Adipose tissue (tissue), 3 donors: Measurements from ENCODE around the gene SLC16A11. TPM values are rescaled to one million over a fixed set of nuclear protein-coding genes. Genes with fewer than 3 reads are reported as not detected.

Experiments
- H3K27ac ChIP-seq: one replicate; pipeline ENCODE4 v1.5.1; 2013; ENCODE audit warnings: low read depth, low read length
- WGBS, 3 donors: extraction: QIAGEN DNeasy Blood & Tissue Kit; methylation state at CpG; one replicate each; pipeline ENCODE4 v1.1.7; 2013; 5-methylcytosine and 5-hydroxymethylcytosine counted together
- polyA plus RNA-seq, 3 donors: library from polyadenylated mRNA; stranded (reverse); fragments of 200-250 nt; gene quantifications; one replicate each; pipeline ENCODE4 v1.2.3, GENCODE V29; 2013
- donor health status: healthy with polysubstance abuse.
- donor health status: Bipolar disorder and iron deficiency.
- donor health status: healthy.

The SLC16A11 gene
- polyA plus RNA-seq, 3 donors, result 2.2 to 9.7 (median 2.5) TPM

- no peak overlapping the region for H3K27ac ChIP-seq
- 62 to 83% (median 79%) methylated on average over 20 of the region's 20 CpGs for WGBS, 3 donors
Measured at GRCh38 chr17:7016886-7017826, 26.7 kb downstream of the SLC16A11 start.

DNA sequence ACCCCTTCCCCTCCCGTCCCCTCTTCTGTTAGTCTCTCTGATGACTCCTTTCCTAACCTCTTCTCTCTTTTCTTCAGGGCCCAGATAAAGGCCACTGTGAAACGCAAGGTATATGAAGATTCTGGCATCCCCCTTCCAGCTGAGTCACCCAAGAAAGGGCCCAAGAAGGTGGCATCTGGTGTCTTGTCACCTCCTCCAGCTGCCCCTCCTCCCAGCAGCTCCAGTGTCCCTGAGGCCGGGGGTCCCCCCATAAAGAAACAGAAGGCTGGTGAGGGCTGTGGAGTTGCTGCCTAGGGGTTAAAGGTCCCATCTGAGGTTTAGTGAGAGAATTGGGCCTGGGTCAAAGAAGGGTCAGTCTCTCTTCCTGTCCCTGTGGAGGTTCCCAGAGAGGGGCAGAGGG lies 27.5 kb downstream of the SLC16A11 start:
- H3K27ac ChIP-seq, result no peak overlapping the region
- 87 to 91% (median 88%) methylated on average over 3 of the region's 3 CpGs for WGBS, 3 donors

DNA sequence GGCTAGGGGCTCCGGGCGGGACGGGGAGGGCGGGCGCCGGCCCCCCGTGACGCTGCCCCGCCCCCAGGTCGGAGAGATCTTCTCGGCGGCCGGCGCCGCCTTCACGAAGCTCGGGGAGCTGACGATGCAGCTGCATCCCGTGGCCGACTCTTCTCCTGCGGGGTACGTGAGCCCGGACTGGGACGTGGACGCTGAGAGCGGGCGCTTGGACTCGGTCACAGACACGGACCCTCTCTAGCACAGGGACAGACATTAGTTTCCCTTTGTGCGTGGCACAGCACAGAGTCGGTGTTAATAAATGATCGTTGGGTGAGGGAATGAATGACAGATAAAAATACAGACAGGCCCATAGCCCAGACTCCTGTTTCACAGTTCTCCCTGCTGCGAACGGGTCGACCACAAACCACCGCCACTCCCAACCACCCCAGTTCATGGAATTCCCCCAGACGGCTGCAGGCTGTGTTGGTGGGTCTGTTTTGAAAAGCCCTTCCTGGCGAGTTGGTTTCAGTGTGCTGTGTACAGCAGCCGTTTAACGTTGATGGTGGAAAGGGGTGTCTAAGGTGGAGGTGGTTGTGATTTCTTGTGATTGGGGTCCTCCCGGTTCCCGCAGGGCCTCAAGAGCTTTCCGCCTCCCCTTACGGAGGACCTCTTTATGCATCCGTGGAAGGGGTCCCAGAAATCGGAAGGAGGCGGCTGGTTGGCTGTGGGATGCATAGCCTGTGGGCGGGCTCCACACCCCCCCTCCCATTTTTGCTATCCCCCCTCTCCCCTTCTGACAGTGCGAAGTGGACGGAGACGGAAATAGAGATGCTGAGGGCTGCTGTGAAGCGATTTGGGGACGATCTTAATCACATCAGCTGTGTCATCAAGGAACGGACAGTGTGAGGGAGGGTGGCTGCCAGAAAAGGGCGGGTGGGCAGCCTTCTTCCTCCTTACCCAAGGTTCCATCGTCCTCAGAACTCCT lies 28.6 kb downstream of the SLC16A11 start:
- H3K27ac ChIP-seq, result peak overlapping the region; percentile 48
- WGBS, 3 donors, result 8 to 21% (median 8%) methylated on average over 50 to 56 of the region's 56 CpGs

GRCh38 chr17:7014261-7014994 lies 29.5 kb downstream of the SLC16A11 start:
- WGBS, 3 donors, result 0 to 1% (median 1%) methylated on average over 52 to 75 of the region's 75 CpGs
- H3K27ac ChIP-seq, result peak overlapping the region; percentile 81

- H3K27ac ChIP-seq, result peak overlapping the region; percentile 99
- WGBS, 3 donors, result 0 to 1% (median 0%) methylated on average over 6 of the region's 6 CpGs
Measured at GRCh38 chr17:7011942-7012254, 32.0 kb downstream of the SLC16A11 start.

GRCh38 chr17:7011415-7011814 lies 32.5 kb downstream of the SLC16A11 start:
- WGBS, 3 donors, result 32 to 48% (median 39%) methylated on average over 13 to 14 of the region's 14 CpGs
- H3K27ac ChIP-seq, result no peak overlapping the region

DNA sequence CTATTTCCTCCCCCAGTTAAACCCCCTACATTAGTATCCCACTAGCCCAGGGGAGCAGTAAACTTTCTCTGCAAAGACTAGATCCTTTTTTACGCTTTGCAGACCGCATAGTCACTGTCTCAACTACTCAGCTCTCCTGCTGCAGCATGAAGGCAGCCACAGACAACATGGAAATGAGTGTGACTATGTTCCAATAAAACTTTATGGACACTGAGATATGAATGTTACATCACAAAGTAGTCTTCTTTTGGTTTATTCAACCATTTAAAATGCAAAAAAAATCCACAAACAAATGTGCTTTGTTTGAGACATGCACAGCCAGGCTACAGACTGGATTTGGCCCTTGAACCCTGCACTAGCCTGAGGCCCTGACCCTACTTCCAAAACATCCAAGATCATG lies 33.4 kb downstream of the SLC16A11 start:
- no peak overlapping the region for H3K27ac ChIP-seq
- WGBS, 3 donors, result 84 to 91% (median 87%) methylated on average over 2 of the region's 2 CpGs

GRCh38 chr17:7007143-7007542 lies 36.7 kb downstream of the SLC16A11 start:
- H3K27ac ChIP-seq, result no peak overlapping the region
- WGBS, 3 donors, result 82 to 89% (median 84%) methylated on average over 2 of the region's 2 CpGs

DNA sequence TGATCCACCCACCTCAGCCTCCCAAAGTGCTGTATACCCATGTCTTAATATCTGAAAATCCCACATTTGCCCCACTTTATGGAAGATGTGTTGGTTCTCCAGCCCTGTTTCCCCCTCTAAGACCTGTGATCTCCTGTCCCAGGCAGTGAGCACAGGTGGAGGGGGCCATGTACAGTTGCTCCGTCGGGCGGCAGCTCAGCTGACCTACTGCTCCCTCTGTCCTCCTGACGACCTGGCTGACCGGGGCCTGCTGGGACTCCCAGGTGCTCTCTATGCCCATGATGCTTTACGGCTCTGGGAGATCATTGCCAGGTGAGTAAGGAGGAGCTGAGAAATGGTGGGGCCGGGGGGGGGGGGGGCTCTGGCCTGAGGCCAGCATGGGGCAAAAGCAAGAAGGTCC lies 38.2 kb downstream of the SLC16A11 start:
- no peak overlapping the region for H3K27ac ChIP-seq
- 57 to 83% (median 74%) methylated on average over 6 to 7 of the region's 7 CpGs for WGBS, 3 donors

DNA sequence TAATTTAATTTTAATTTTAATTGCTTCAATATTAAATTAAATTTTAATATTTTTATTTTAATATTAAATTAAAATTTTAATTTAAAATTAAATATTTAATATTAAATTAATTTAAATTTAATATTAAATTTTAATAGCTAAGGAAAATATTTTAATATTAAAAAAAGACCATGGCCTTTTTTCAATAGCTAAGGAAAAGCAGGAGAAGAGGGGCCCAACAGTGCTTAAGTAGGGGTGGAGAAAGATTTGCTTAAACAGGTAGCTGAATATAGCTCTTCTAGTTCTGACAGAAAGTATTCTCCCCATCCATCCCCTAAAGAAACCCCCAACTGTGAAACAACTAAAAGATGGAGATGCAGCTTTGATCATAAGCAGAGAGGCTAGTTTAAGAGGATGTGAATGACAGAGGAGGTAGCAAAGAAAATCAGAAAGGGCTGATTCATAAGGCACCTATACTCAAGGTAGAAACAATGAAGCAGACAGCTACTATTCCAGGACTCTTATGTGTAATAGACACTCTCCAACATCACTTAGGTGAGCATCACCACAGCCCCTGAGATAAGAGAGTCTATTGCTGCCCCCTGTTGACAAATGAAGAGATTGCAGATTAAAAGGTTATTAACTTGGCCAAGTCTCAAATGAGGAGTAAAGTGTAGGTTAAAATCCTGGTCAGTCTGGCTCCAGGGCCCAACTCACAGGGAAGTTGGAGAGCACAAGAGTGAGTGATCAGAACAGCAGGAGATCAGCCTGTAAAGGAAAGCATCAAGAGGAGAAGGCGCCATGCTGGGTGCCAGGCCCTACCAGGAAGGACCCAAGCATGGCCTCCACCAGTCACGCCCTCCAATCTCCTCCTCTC lies 39.3 kb downstream of the SLC16A11 start:
- H3K27ac ChIP-seq, result no peak overlapping the region
- WGBS, 3 donors, result 93 to 96% (median 94%) methylated on average over 2 of the region's 2 CpGs

DNA sequence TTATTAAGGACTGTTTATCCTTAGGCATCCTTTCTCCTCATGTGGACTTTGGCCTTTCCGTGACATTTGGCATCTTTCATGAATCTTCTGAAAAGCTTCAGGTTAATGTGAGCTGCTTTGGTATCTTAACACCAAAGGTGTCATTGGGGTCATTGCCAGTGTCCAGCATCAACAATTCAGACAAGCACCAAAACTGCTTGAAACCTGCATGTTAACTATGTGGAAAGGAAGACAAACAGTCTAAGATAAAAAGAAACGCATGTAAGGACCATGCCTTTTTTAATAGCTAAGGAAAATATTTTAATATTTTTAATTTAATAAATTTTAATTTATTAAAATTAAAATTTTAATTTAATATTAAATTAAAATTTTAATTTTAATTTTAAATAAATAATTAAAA lies 40.1 kb downstream of the SLC16A11 start:
- no peak overlapping the region for H3K27ac ChIP-seq

GRCh38 chr17:7002288-7003047 lies 41.4 kb downstream of the SLC16A11 start:
- WGBS, 3 donors, result 89 to 96% (median 91%) methylated on average over 6 of the region's 6 CpGs

More for the DNA sequence above, 40.1 kb downstream of the SLC16A11 start:
- WGBS, 3 donors, result 84 to 97% (median 97%) methylated on average over 2 of the region's 2 CpGs

GRCh38 chr17:7001318-7001961 lies 42.5 kb downstream of the SLC16A11 start:
- WGBS, 3 donors, result 65 to 73% (median 72%) methylated on average over 10 of the region's 10 CpGs

More at GRCh38 chr17:7002288-7003047, 41.4 kb downstream of the SLC16A11 start:
- H3K27ac ChIP-seq, result no peak overlapping the region

GRCh38 chr17:6998855-6999508 lies 44.9 kb downstream of the SLC16A11 start:
- 79 to 86% (median 85%) methylated on average over 11 of the region's 11 CpGs for WGBS, 3 donors
- H3K27ac ChIP-seq, result no peak overlapping the region

More at GRCh38 chr17:7001318-7001961, 42.5 kb downstream of the SLC16A11 start:
- H3K27ac ChIP-seq, result no peak overlapping the region

DNA sequence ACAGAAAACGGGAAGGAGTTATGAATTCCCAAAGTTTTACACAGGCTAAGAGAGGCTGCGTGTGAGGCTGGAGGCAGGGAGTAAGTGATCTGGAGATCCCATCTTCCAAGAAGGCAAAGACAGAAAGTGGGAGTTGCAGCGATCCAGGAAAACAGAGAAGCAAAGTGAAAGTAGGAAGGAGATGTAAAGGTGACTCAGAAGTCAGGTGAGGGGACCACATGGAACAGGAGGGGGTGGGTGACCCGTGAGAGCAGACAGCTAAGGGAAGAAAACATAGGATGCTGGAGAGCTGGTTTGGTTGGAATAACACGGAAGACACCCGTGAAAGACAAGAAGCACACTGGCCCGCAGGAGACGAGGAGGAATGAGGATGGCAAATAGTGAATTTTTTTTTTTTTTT lies 46.7 kb downstream of the SLC16A11 start:
- WGBS, 3 donors, result 82 to 86% (median 82%) methylated on average over 8 of the region's 8 CpGs
- no peak overlapping the region for H3K27ac ChIP-seq
